Uterus (tissue), 4 donors: ENCODE data around the gene INAVA. TPM values are rescaled to one million over a fixed set of nuclear protein-coding genes. Genes with fewer than 3 reads are reported as not detected.

Experiments used
- DNase-seq, 2 donors: peaks; one replicate each; pipeline ENCODE4 v3.0.0-alpha.2; 2019 to 2020
- H3K27ac ChIP-seq, 2 donors: fragments of 200-600 bp; sonication (generic); 1 replicate in 1 of 2; 2 replicates in 1 of 2; pipeline ENCODE4 v1.5.1; 2016 to 2018
- H3K27me3 ChIP-seq, 2 donors: fragments of 200-600 bp; sonication (generic); one replicate each; pipeline ENCODE4 v1.5.1; 2018 to 2019; ENCODE audit warnings: control low read depth in 1 of 2
- H3K36me3 ChIP-seq, 2 donors: fragments of 200-600 bp; sonication (generic); one replicate each; pipeline ENCODE4 v1.5.1; 2019; ENCODE audit warnings: control low read depth in 1 of 2
- H3K4me1 ChIP-seq, 2 donors: fragments of 200-600 bp; sonication (generic); one replicate each; pipeline ENCODE4 v1.5.1; 2018 to 2019; ENCODE audit warnings: control low read depth in 1 of 2
- H3K4me3 ChIP-seq, 2 donors: fragments of 200-600 bp; sonication (generic); 1 replicate in 1 of 2; 2 replicates in 1 of 2; pipeline ENCODE4 v1.5.1; 2018 to 2019; ENCODE audit warnings: mild to moderate bottlenecking in 1 of 2
- H3K9me3 ChIP-seq, 2 donors: fragments of 200-600 bp; sonication (generic); one replicate each; pipeline ENCODE4 v1.5.1; 2019; ENCODE audit warnings: control low read depth in 1 of 2
- CTCF ChIP-seq, 4 experiments: fragments of 200-600 bp in 2 of 4; fragments of 450-650 bp in 2 of 4; sonication (generic) in 2 of 4; IDR thresholded peaks; one replicate each; pipeline ENCODE4 v1.5.1; 2016 to 2019; ENCODE audit warnings: antibody characterized with exemption in 4 of 4, mild to moderate bottlenecking in 2 of 4, moderate library complexity in 1 of 4
- POLR2A ChIP-seq, 2 donors: fragments of 450-650 bp; IDR thresholded peaks; one replicate each; pipeline ENCODE4 v1.6.1; 2016; ENCODE audit warnings: antibody characterized with exemption in 2 of 2, mild to moderate bottlenecking in 1 of 2, moderate library complexity in 1 of 2
- intact Hi-C: fragments of 100-400 bp; cut with DNase I; formaldehyde crosslinking; loops from one replicate; pipeline ENCODE4 v1.15.1; 2023; ENCODE audit warnings: low total_unique reads
- total RNA-seq, 4 donors: library from RNA; depleted of rRNA in 3 of 4; stranded (reverse); fragments of >200 nt in 3 of 4; gene quantifications; one replicate each; pipeline versions ENCODE4 v1.1.0 to v1.2.4, GENCODE V29; 2014 to 2023
- donor health status: DM: yes; HTN: yes; CAD: no.

The INAVA gene
- total RNA-seq, 4 donors from 2014 or later: 0.59 to 8.5 (median 1.5) TPM; not detected in 1

- Histone ChIP-seq H3K36me3 (no peaks in the 10 kb centered on the region), H3K4me3 (no peak overlapping the region), H3K9me3 (no peaks in the 10 kb centered on the region), H3K27ac (no peak overlapping the region), H3K27me3 (no peaks in the 10 kb centered on the region), H3K4me1 (no peaks in the 10 kb centered on the region)
- TF ChIP-seq CTCF (IDR thresholded peaks at IDR 0.05): no peak
- no peak for TF ChIP-seq POLR2A (IDR thresholded peaks at IDR 0.05)
- no peak for DNase-seq
- intact Hi-C loops: no loop called here
These were observed 9.1 kb downstream of the INAVA start for GRCh38 chr1:200903793-200904192.

- intact Hi-C loops: no loop called here
- TF ChIP-seq POLR2A (IDR thresholded peaks at IDR 0.05): no peak
- TF ChIP-seq CTCF (IDR thresholded peaks at IDR 0.05): no peak
- Histone ChIP-seq H3K27me3 (no peaks in the 10 kb centered on the region), H3K4me3 (no peak overlapping the region), H3K4me1 (no peaks in the 10 kb centered on the region), H3K9me3 (no peaks in the 10 kb centered on the region), H3K27ac (no peak overlapping the region), H3K36me3 (no peaks in the 10 kb centered on the region)
- DNase-seq: no peak
These were observed 10.1 kb downstream of the INAVA start for GRCh38 chr1:200904772-200905171.

GRCh38 chr1:200905411-200906052 is 10.8 kb downstream of the INAVA start:
- Histone ChIP-seq H3K4me1 (no peaks in the 10 kb centered on the region), H3K27ac (no peak overlapping the region), H3K4me3 (no peak overlapping the region), H3K9me3 (no peaks in the 10 kb centered on the region), H3K27me3 (no peaks in the 10 kb centered on the region), H3K36me3 (no peaks in the 10 kb centered on the region)
- intact Hi-C loops: no loop called here
- TF ChIP-seq CTCF (IDR thresholded peaks at IDR 0.05): no peak
- TF ChIP-seq POLR2A (IDR thresholded peaks at IDR 0.05): no peak
- no peak for DNase-seq

GRCh38 chr1:200906491-200906890 is 11.8 kb downstream of the INAVA start:
- Histone ChIP-seq H3K27me3 (no peaks in the 10 kb centered on the region), H3K4me1 (no peaks in the 10 kb centered on the region), H3K4me3 (no peak overlapping the region), H3K36me3 (no peaks in the 10 kb centered on the region), H3K9me3 (no peaks in the 10 kb centered on the region), H3K27ac (no peak overlapping the region)
- no peak for DNase-seq
- intact Hi-C loops: no loop called here
- TF ChIP-seq CTCF (IDR thresholded peaks at IDR 0.05): no peak
- no peak for TF ChIP-seq POLR2A (IDR thresholded peaks at IDR 0.05)

GRCh38 chr1:200907611-200908097 is 13.0 kb downstream of the INAVA start:
- Histone ChIP-seq H3K9me3 (no peaks in the 10 kb centered on the region), H3K27me3 (no peaks in the 10 kb centered on the region), H3K36me3 (no peaks in the 10 kb centered on the region), H3K4me3 (no peak overlapping the region), H3K4me1 (no peaks in the 10 kb centered on the region), H3K27ac (no peak overlapping the region)
- no peak for TF ChIP-seq POLR2A (IDR thresholded peaks at IDR 0.05)
- TF ChIP-seq CTCF (IDR thresholded peaks at IDR 0.05): no peak
- DNase-seq: no peak
- intact Hi-C loops: no loop called here
